Mucosa of rectum (tissue), 2 donors: ENCODE data around the gene TAF5L.
"Not testable (repeated sequence)": the region's sequence is repeated elsewhere in the genome, so short reads cannot be mapped to it uniquely, and the experiment has no call there.

Experiments
- H3K27ac ChIP-seq, 2 donors: one replicate each; pipeline ENCODE4 v1.7.0; 2013; ENCODE audit warnings: inconsistent platforms in 2 of 2, low read depth in 2 of 2, low read length in 2 of 2
- H3K27me3 ChIP-seq, 2 donors: one replicate each; pipeline ENCODE4 v1.7.0; 2013; ENCODE audit warnings: low read length in 2 of 2; ENCODE audit not compliant: control insufficient read depth in 2 of 2, insufficient read depth in 2 of 2
- H3K36me3 ChIP-seq, 2 donors: one replicate each; pipeline ENCODE4 v1.7.0; 2013; ENCODE audit warnings: low read length in 2 of 2; ENCODE audit not compliant: control insufficient read depth in 2 of 2, insufficient read depth in 2 of 2
- H3K4me1 ChIP-seq, 2 donors: one replicate each; pipeline ENCODE4 v1.7.0; 2013; ENCODE audit warnings: low read length in 2 of 2, mild to moderate bottlenecking in 1 of 2; ENCODE audit not compliant: control insufficient read depth in 2 of 2, insufficient read depth in 2 of 2
- H3K4me3 ChIP-seq, 2 donors: one replicate each; pipeline ENCODE4 v1.7.0; 2013; ENCODE audit warnings: low read length in 2 of 2
- H3K9ac ChIP-seq, 2 donors: one replicate each; pipeline ENCODE4 v1.7.0; 2013; ENCODE audit warnings: low read length in 2 of 2, low read depth in 1 of 2, mild to moderate bottlenecking in 1 of 2
- H3K9me3 ChIP-seq, 2 donors: one replicate each; pipeline ENCODE4 v1.7.0; 2013; ENCODE audit warnings: low read length in 2 of 2; ENCODE audit not compliant: control insufficient read depth in 2 of 2
- donor health status: healthy.
- donor health status: Normal muscosa, but diverticular disease.

The TAF5L gene

GRCh38 chr1:229614701-229615100 lies 11.2 kb downstream of the TAF5L start:
- H3K4me1 ChIP-seq = no peaks in the 10 kb centered on the region
- H3K27ac ChIP-seq = no peak overlapping the region
- H3K4me3 ChIP-seq = no peak overlapping the region
- H3K36me3 ChIP-seq = peaks cover 38 to 43% of the 10 kb centered on the region in 2 donors
- no peaks in the 10 kb centered on the region for H3K27me3 ChIP-seq
- no peaks in the 10 kb centered on the region for H3K9me3 ChIP-seq
- no peak overlapping the region for H3K9ac ChIP-seq

- no peaks in the 10 kb centered on the region for H3K4me1 ChIP-seq
- no peak overlapping the region for H3K27ac ChIP-seq
- H3K27me3 ChIP-seq = no peaks in the 10 kb centered on the region
- H3K9ac ChIP-seq = no peak overlapping the region
- no peaks in the 10 kb centered on the region for H3K9me3 ChIP-seq
- no peak overlapping the region for H3K4me3 ChIP-seq
- peaks cover 44 to 50% of the 10 kb centered on the region in 2 donors for H3K36me3 ChIP-seq
Observed at GRCh38 chr1:229613938-229614337, 12.0 kb downstream of the TAF5L start.

GRCh38 chr1:229608590-229608989 lies 17.3 kb downstream of the TAF5L start:
- H3K9me3 ChIP-seq = no peaks in the 10 kb centered on the region
- H3K4me3 ChIP-seq = no peak overlapping the region
- no peak overlapping the region for H3K27ac ChIP-seq
- no peaks in the 10 kb centered on the region for H3K4me1 ChIP-seq
- no peak overlapping the region for H3K9ac ChIP-seq
- no peaks in the 10 kb centered on the region for H3K27me3 ChIP-seq
- H3K36me3 ChIP-seq = peaks cover 58 to 75% of the 10 kb centered on the region in 2 donors

- no peak overlapping the region for H3K4me3 ChIP-seq
- H3K27me3 ChIP-seq = no peaks in the 10 kb centered on the region
- peaks cover 55 to 75% of the 10 kb centered on the region in 2 donors for H3K36me3 ChIP-seq
- H3K9me3 ChIP-seq = no peaks in the 10 kb centered on the region
- no peaks in the 10 kb centered on the region for H3K4me1 ChIP-seq
- H3K27ac ChIP-seq = no peak overlapping the region
- no peak overlapping the region for H3K9ac ChIP-seq
Observed at GRCh38 chr1:229607370-229607769, 18.6 kb downstream of the TAF5L start.

GRCh38 chr1:229603371-229604005 lies 22.4 kb downstream of the TAF5L start:
- no peak overlapping the region for H3K27ac ChIP-seq
- H3K27me3 ChIP-seq = no peaks in the 10 kb centered on the region
- no peaks in the 10 kb centered on the region for H3K9me3 ChIP-seq
- no peaks in the 10 kb centered on the region for H3K4me1 ChIP-seq
- peaks cover 42 to 51% of the 10 kb centered on the region in 2 donors for H3K36me3 ChIP-seq
- H3K4me3 ChIP-seq = no peak overlapping the region
- no peak overlapping the region for H3K9ac ChIP-seq

- H3K36me3 ChIP-seq = peaks cover 31 to 33% of the 10 kb centered on the region in 2 donors
- H3K27me3 ChIP-seq = no peaks in the 10 kb centered on the region
- peaks cover 0 to 3% of the 10 kb centered on the region in 2 donors for H3K4me1 ChIP-seq
- H3K9me3 ChIP-seq = no peaks in the 10 kb centered on the region
- H3K4me3 ChIP-seq = no peak overlapping the region
- no peak overlapping the region for H3K27ac ChIP-seq
- H3K9ac ChIP-seq = no peak overlapping the region
Observed at GRCh38 chr1:229600229-229600628, 25.7 kb downstream of the TAF5L start.

- Histone ChIP-seq H3K9ac (no peak overlapping the region), H3K4me1 (peaks cover 0 to 3% of the 10 kb centered on the region in 2 donors), H3K27me3 (no peaks in the 10 kb centered on the region), H3K27ac (no peak overlapping the region), H3K4me3 (no peak overlapping the region), H3K9me3 (no peaks in the 10 kb centered on the region), H3K36me3 (peaks cover 34% of the 10 kb centered on the region in 2 donors)
Observed at GRCh38 chr1:229599218-229599954, 26.5 kb downstream of the TAF5L start.

- Histone ChIP-seq H3K9ac (no peak overlapping the region), H3K4me3 (no peak overlapping the region), H3K9me3 (no peaks in the 10 kb centered on the region), H3K27me3 (no peaks in the 10 kb centered on the region), H3K36me3 (peaks cover 35 to 38% of the 10 kb centered on the region in 2 donors), H3K27ac (peak overlapping the region in 1 of 2 donors; percentile 21), H3K4me1 (peaks cover 0 to 3% of the 10 kb centered on the region in 2 donors)
Observed at GRCh38 chr1:229597877-229598276, 28.0 kb downstream of the TAF5L start.

GRCh38 chr1:229596925-229597699 lies 28.8 kb downstream of the TAF5L start:
- H3K4me1 ChIP-seq = peaks cover 0 to 3% of the 10 kb centered on the region in 2 donors
- H3K4me3 ChIP-seq = no peak overlapping the region
- no peaks in the 10 kb centered on the region for H3K9me3 ChIP-seq
- H3K27me3 ChIP-seq = no peaks in the 10 kb centered on the region
- peak overlapping the region; percentile 16 to 36 for H3K27ac ChIP-seq
- peaks cover 30 to 36% of the 10 kb centered on the region in 2 donors for H3K36me3 ChIP-seq
- no peak overlapping the region for H3K9ac ChIP-seq

- H3K4me1 ChIP-seq, H3K9me3 ChIP-seq, H3K9ac ChIP-seq, H3K4me3 ChIP-seq, H3K27me3 ChIP-seq, H3K27ac ChIP-seq: not testable (repeated sequence)
- peaks cover 20 to 28% of the 10 kb centered on the region in 2 donors for H3K36me3 ChIP-seq
Observed at GRCh38 chr1:229595876-229596275, 30.0 kb downstream of the TAF5L start.
